HG02852 (cell line): ENCODE results near the gene CEP104.

Experiments used
- ATAC-seq: cut with Tn5 transposase; IDR thresholded peaks from one replicate; pipeline ENCODE4 v1.9.1; 2021; ENCODE audit warnings: mild to moderate bottlenecking, moderate library complexity; ENCODE audit not compliant: unreplicated experiment

CEP104 gene

GRCh38 chr1:3894626-3895278 lies 37.7 kb upstream of the CEP104 start:
- ATAC-seq = no peak

GRCh38 chr1:3893190-3893589 lies 36.2 kb upstream of the CEP104 start:
- no peak for ATAC-seq

GRCh38 chr1:3892748-3893147 lies 35.7 kb upstream of the CEP104 start:
- no peak for ATAC-seq

GRCh38 chr1:3891329-3891865 lies 34.4 kb upstream of the CEP104 start:
- no peak for ATAC-seq

GRCh38 chr1:3890389-3891328 lies 33.6 kb upstream of the CEP104 start:
- no peak for ATAC-seq

- ATAC-seq = no peak
These were observed 32.9 kb upstream of the CEP104 start for GRCh38 chr1:3889936-3890335.

GRCh38 chr1:3888301-3888700 lies 31.3 kb upstream of the CEP104 start:
- no peak for ATAC-seq

GRCh38 chr1:3886691-3887090 lies 29.7 kb upstream of the CEP104 start:
- ATAC-seq = no peak

GRCh38 chr1:3886106-3886670 lies 29.2 kb upstream of the CEP104 start:
- no peak for ATAC-seq

- no peak for ATAC-seq
These were observed 28.6 kb upstream of the CEP104 start for GRCh38 chr1:3885611-3886010.

- no peak for ATAC-seq
These were observed 28.0 kb upstream of the CEP104 start for GRCh38 chr1:3884966-3885365.

GRCh38 chr1:3883194-3883925 lies 26.3 kb upstream of the CEP104 start:
- no peak for ATAC-seq

GRCh38 chr1:3881193-3881480 lies 24.1 kb upstream of the CEP104 start:
- no peak for ATAC-seq

GRCh38 chr1:3880429-3881192 lies 23.6 kb upstream of the CEP104 start:
- no peak for ATAC-seq

- ATAC-seq = no peak
These were observed 22.9 kb upstream of the CEP104 start for GRCh38 chr1:3879787-3880428.

GRCh38 chr1:3879099-3879498 lies 22.1 kb upstream of the CEP104 start:
- no peak for ATAC-seq

GRCh38 chr1:3876716-3877115 lies 19.7 kb upstream of the CEP104 start:
- no peak for ATAC-seq

- ATAC-seq = no peak
These were observed 17.7 kb upstream of the CEP104 start for GRCh38 chr1:3874736-3875135.

- no peak for ATAC-seq
These were observed 15.5 kb upstream of the CEP104 start for GRCh38 chr1:3872546-3872945.

- ATAC-seq = no peak
These were observed 14.4 kb upstream of the CEP104 start for GRCh38 chr1:3871451-3871805.
